ENCODE data around the gene TLCD5. TPM values are rescaled to one million over a fixed set of nuclear protein-coding genes. Genes with fewer than 3 reads are reported as not detected.

The TLCD5 gene
- total RNA-seq, 1 donor from 2014 or later = 1.0 TPM

- intact Hi-C loops (cut with micrococcal nuclease) = no loop called here
These were observed 51.6 kb downstream of the TLCD5 start for GRCh38 chr11:120376547-120377182.

GRCh38 chr11:120378474-120378873 lies 53.4 kb downstream of the TLCD5 start:
- intact Hi-C loops (cut with micrococcal nuclease) = no loop called here

- intact Hi-C loops (cut with micrococcal nuclease) = no loop called here
These were observed 56.3 kb downstream of the TLCD5 start for GRCh38 chr11:120381401-120381800.

Other genes with a start within 250 kb of the TLCD5 start
- not detected in 2 replicates for gene TRIM29, start 187.2 kb upstream of the TLCD5 start, total RNA-seq
- gene OAF, start 114.3 kb upstream of the TLCD5 start, total RNA-seq = 4.3 and 4.4 TPM in 2 replicates
- gene POU2F3, start 85.2 kb upstream of the TLCD5 start, total RNA-seq = 1.2 and 1.3 TPM in 2 replicates
- 26.8 and 27.2 TPM in 2 replicates for gene ARHGEF12, start 11.1 kb downstream of the TLCD5 start, total RNA-seq
- gene GRIK4, start 186.4 kb downstream of the TLCD5 start, total RNA-seq = not detected in 2 replicates